GM18517 (cell line): ENCODE results near the gene GSTA2.
"Not testable (repeated sequence)": the region's sequence is repeated elsewhere in the genome, so short reads cannot be mapped to it uniquely, and the experiment has no call there.

Source experiments
- ATAC-seq: cut with Tn5 transposase; IDR thresholded peaks from one replicate; pipeline ENCODE4 v1.9.1; 2021; ENCODE audit warnings: mild to moderate bottlenecking, moderate library complexity; ENCODE audit not compliant: unreplicated experiment

The GSTA2 gene

DNA sequence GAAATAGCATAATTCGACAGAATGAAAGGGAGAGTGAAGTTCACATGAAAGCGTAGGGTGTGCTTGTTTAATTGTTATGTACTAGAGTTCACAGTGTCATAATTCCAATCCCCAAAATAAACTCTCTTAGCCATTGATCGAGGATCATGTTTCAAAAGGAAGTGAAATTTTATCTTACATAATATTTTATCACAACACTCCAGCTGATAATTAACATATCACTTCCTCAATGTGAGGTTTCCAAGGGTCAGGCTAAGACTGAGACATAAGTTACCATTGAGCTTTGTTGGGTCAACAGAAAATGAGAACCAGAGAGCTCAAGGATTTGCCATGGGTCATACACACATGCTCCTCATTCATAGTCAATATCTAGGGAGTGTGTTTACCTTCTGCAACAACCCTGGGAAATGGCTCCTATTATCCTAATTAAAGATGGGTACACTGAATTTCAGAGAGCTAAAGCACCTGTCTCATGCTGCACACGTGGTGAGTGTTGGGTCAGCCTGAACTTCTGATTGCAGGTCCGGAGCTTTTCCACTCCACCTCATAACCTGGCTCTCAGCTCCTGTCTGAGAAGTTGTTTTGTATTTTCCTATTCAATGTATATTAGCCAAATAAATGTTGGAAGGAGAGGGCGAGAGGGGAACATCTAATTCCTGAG, 3.0 kb downstream of the GSTA2 start:
- no peak for ATAC-seq

- ATAC-seq, result no peak
Observed at GRCh38 chr6:52759085-52759484, 4.2 kb downstream of the GSTA2 start.

DNA sequence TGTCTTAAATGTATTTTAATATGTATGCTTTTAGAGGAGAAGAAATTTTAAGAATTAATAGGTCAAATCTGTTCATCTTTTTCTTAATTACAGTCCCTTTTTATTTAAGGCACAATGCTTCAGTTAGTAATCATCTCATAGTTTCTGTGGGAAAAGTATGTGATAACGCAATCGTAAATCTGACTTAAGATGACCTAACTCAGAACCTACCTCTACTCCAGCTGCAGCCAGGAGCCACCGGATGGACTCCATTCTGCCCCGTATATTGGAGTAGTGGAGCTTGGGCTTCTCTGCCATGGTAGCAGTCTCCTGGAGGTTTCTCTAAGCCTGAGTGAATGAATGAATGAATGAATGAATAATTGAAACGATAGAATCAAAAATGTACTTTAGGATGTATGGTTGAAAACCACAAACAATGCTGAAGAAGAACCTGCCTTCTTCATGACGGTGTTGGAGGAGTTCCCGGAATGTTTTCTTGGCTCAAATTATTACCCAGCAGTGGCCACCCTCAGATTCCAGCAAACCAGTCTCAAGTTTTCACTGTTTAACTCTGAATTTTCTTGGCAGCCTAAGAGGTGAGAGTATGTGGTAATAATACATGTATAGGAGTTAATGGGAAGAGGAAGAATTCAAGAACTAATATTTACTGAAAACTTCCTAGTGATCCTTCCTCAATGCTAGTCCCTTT, 5.5 kb downstream of the GSTA2 start:
- not testable (repeated sequence) for ATAC-seq

DNA sequence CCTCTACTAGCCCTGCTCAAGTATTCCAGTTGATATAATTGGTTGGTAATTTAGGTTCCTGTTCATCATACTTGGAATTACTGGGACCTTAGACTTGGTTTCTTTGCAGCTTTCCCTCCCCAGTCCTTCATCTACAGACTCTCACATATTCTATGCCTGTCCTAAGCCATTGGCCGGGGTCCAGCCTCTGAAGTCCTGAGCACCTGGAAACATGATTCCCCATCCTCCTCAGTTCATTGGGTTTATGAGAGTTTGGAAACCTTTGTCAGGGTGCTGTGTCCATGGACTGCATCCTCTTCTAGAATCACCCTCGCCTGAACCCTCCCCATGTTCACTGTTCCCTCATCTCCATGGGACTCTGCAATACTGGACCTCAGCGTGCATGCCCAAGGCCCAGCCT, 8.8 kb downstream of the GSTA2 start:
- ATAC-seq, result no peak

DNA sequence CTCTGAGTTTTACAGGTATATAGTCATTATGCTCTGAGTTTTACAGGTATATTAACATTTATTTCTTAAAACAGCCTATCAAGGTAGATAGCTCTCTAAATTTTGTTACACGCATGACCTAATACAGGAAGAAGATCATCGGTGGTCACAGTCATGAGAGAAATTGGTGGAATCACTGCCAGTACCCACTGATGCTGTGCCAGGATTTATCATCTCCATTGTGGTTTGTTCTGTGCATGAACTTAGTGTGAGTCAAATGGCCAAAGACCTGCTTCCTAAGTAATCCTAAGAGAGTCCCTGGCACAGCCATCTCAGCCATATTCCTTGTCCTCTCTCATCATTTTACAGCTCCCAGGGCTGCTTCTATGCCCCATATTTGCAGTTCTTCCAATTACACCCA, 10.1 kb downstream of the GSTA2 start:
- ATAC-seq, result not testable (repeated sequence)

DNA sequence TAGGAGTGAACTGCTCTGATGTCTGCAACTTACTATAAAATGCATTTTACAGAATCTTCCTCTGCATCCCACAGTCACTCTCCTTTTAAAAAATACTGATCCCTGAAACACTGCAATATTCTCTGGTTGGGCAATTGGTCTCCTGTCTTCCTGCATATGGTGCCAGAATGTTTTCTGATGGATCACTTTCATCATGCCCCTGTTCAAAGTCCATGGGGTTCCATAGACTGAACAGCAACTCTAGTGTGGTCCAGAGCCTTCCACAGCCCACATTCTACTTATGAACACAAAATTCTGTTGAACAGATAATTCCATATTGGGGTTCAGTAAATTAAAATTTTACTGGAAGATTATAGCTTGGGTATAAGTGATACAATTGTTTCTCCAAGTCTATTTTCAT, 11.0 kb downstream of the GSTA2 start:
- no peak for ATAC-seq

GRCh38 chr6:52749556-52750152, 13.6 kb downstream of the GSTA2 start:
- no peak for ATAC-seq

- ATAC-seq, result not testable (repeated sequence)
Observed at GRCh38 chr6:52747301-52747700, 16.0 kb downstream of the GSTA2 start.

GRCh38 chr6:52746213-52746612, 17.1 kb downstream of the GSTA2 start:
- ATAC-seq, result no peak

DNA sequence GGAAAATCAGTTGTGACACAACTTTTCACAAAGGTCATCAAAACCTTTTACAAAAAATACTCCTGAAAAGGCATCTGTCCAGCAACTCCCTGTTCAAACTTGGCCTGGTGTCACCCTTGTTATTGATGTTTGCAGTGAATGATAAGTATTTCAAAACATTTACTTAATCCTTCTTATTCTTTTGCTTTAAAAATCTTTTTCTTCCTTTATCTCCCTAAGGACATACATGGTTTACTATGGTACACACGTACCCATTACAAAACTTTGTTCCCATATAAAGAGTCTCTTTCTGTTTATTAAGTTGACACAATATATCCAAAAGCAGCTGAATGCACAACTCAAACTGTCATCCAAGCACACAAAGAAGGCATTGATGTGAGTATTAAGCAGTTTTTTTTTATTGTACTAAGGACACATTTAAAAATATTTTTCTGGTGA, 17.5 kb downstream of the GSTA2 start:
- ATAC-seq, result no peak

DNA sequence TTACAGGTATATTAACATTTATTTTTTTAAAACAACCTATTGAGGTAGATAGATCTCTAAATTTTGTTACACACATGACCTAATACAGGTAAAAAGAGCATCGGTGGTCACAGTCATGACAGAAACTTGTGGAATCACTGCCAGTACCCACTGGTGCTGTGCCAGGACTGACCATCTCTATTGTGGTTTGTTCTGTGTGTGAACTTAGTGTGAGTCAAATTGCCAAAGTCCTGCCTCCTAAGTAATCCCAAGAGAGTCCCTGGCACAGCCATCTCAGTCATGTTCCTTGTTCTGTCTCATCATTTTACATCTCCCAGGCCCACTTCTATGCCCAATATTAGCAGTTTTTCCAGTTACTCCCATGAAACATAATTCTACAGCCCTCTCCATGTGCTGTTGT, 21.4 kb downstream of the GSTA2 start:
- ATAC-seq, result no peak

DNA sequence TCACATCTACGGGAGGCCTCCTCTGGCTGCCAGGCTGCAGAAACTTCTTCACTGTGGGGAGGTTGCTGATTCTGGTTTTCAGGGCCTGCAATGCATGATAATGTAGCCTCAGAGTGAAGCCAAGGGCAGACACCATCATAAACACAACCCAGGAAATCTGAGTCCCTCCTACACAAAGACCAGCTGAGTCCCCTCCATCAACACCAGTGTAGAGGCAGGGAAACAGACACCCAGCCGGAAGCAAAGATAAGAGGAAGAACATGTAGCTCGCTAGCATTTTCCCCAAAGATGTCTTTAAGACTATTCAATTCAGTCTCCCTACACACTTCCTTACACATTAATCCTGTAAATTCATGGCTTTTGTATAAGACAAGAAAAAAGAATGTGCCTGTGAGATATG, 23.6 kb downstream of the GSTA2 start:
- ATAC-seq, result no peak

- ATAC-seq, result no peak
Observed at GRCh38 chr6:52739134-52739533, 24.1 kb downstream of the GSTA2 start.

DNA sequence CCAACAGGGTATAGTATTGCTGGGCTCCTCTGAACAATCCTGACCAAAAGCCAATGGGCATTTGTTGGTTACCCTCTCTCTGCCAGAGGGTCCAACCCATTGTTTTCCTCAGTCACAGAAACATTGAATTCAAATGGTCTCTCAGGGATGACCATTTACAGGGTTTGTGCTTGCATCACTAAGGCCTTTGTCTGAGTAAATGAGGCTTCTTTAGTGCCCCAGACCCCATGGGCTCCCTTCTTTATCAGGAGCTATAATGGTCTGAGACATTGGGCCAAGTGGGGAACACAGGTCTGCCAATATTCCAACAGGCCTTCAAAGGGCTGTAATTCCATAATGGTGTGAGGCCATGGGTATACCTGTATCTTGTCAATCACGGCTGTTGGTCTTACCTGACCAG, 27.1 kb downstream of the GSTA2 start:
- ATAC-seq, result no peak

DNA sequence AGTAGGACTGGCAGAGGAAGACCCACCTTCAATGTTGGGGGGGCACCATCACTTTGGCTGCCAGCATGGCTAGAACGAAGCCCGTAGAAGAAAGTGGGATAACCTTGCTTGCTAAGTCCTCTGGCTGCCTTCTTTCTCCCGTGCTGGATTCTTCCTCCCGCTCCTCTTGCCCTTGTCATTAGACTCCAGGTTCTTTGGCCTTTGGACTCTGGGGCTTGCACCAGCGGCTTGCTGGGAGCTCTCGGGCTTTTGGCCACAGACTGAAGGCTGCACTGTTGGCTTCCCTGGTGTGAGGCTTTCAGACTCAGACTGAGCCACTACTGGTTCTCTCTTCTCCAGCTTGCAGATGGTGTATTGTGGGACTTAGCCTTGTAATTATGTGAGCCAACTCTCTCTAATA, 28.2 kb downstream of the GSTA2 start:
- no peak for ATAC-seq

GRCh38 chr6:52734072-52734471, 29.2 kb downstream of the GSTA2 start:
- ATAC-seq, result no peak

DNA sequence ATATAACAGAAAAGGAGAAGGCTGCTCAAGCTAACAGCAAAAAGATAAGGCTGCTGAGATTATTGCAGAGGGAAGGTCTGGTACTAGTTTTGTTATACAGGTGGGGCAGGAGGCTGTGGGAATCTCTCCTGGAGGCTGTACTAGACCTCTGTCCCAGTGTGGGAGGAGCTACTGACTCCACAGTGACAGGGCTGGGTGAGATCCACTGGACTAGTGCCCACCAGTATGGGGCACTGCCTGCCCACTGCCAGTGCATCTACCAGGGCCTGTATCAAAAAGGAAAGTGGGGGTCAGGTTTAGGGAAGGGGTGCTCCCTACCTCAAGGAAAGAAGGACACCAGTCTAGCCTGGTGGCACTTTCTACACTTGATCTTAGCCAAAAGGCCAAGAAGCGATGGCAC, 30.1 kb downstream of the GSTA2 start:
- no peak for ATAC-seq

DNA sequence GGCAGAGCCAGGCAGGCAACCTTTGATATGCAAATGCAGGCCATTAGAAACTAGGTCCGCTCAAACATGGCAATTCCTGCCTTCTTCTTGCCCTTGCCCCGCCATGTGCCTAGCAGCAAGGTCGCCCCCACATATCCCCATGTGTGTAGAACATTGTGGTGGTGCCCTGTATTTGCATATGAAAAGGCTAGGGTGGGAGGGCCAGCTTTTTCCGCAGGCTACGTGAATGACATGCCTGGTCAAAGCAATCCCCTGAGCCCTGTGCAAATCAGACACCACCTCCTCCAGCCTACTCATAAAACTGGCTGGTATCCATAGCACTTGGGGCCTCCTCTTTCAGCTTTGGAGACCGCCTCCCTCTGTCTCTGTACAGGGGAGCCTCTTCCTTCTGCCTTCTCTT, 31.6 kb downstream of the GSTA2 start:
- no peak for ATAC-seq

GRCh38 chr6:52729576-52729975, 33.7 kb downstream of the GSTA2 start:
- ATAC-seq, result no peak

DNA sequence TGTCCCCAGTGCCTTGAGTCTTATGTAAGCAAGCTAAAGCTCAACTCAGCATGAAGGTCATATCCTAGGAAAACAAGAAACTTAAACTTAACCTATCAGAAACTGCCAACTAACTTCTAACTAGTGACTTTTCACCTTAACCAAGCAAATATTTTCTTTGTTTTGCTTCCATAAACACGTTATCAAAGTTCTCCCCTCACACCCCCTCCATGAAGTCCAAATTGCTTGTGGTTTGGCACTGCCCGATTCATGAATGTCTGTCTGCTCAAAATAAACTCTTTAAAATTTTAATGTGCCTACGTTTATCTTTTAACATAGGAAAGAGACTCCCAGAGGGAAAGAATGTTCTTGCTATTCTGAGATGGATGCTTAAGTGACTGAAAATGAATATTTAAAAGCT, 34.9 kb downstream of the GSTA2 start:
- ATAC-seq, result no peak

- ATAC-seq, result no peak
Observed at GRCh38 chr6:52727908-52728307, 35.4 kb downstream of the GSTA2 start.
